K562 (cell line): Measurements from ENCODE around the gene PDE4A. TPM values are rescaled to one million over a fixed set of nuclear protein-coding genes. Genes with fewer than 3 reads are reported as not detected.
A peak's percentile ranks its signal among the peaks of the same experiment; 100 is the strongest.

Experiments
- BDP1 ChIP-seq: IDR thresholded peaks from 3 replicates; pipeline ENCODE4 v1.6.1; 2011; ENCODE audit not compliant: insufficient read length, insufficient read depth
- BRD9 ChIP-seq: fragments of 450-650 bp; IDR thresholded peaks from 2 replicates; pipeline ENCODE4 v1.6.1; 2018; ENCODE audit warnings: low read depth; ENCODE audit not compliant: partially characterized antibody
- CBX2 ChIP-seq: fragments of 200-600 bp; sonication (generic); IDR thresholded peaks from one replicate; pipeline ENCODE4 v1.6.1; 2012; ENCODE audit warnings: mild to moderate bottlenecking, low read length, inconsistent platforms; ENCODE audit not compliant: insufficient read depth, poor library complexity, severe bottlenecking
- HES1 ChIP-seq: fragments of 450-650 bp; IDR thresholded peaks from 2 replicates; pipeline ENCODE4 v1.6.1; 2016; ENCODE audit warnings: low read depth, mild to moderate bottlenecking, moderate library complexity
- HMG20A ChIP-seq: fragments of 450-650 bp; formaldehyde crosslinking; conservative IDR thresholded peaks from 2 replicates; pipeline ENCODE4 v1.4.0; 2020; ENCODE audit warnings: mild to moderate bottlenecking, mixed read lengths
- HNRNPUL1 ChIP-seq: fragments of 200-400 bp; formaldehyde crosslinking; IDR thresholded peaks from 2 replicates; pipeline ENCODE4 v1.6.1; 2017; ENCODE audit warnings: low read length
- JUNB ChIP-seq: fragments of 450-650 bp; formaldehyde crosslinking; conservative IDR thresholded peaks from 2 replicates; pipeline ENCODE4 v1.4.0; 2020; ENCODE audit warnings: mild to moderate bottlenecking
- MAFG ChIP-seq: fragments of 450-650 bp; conservative IDR thresholded peaks from 2 replicates; pipeline ENCODE4 v1.6.1; 2016; ENCODE audit warnings: missing genetic modification characterization, missing compliant biosample characterization
- MCM2 ChIP-seq: fragments of 450-650 bp; IDR thresholded peaks from 2 replicates; pipeline ENCODE4 v1.6.1; 2017; ENCODE audit warnings: low read depth, mild to moderate bottlenecking
- NR2C2 ChIP-seq, 2 experiments: fragments of 200-800 bp in 1 of 2; sonication (Bioruptor generic) in 1 of 2; sonication (generic) in 1 of 2; formaldehyde crosslinking in 1 of 2; IDR thresholded peaks; 2 replicates each; pipeline versions ENCODE4 v1.6.1 to v1.8.0; 2016 to 2022; ENCODE audit warnings: mild to moderate bottlenecking in 1 of 2, missing compliant biosample characterization in 1 of 2, missing genetic modification characterization in 1 of 2, missing genetic modification reagents in 1 of 2
- PRPF4 ChIP-seq: fragments of 200-400 bp; formaldehyde crosslinking; IDR thresholded peaks from one replicate; pipeline ENCODE4 v1.6.1; 2017; ENCODE audit warnings: low read length, low read depth, mild to moderate bottlenecking; ENCODE audit not compliant: insufficient read depth, poor library complexity, severe bottlenecking
- PURB ChIP-seq: sonication (generic); formaldehyde crosslinking; IDR thresholded peaks from 2 replicates; pipeline ENCODE4 v1.9.0; 2021; ENCODE audit warnings: low read depth, mild to moderate bottlenecking, missing genetic modification reagents
- SP2 ChIP-seq: IDR thresholded peaks from 2 replicates; pipeline ENCODE4 v1.6.1; 2011; ENCODE audit warnings: mild to moderate bottlenecking, low read depth, low read length, moderate library complexity; ENCODE audit not compliant: poor library complexity, severe bottlenecking; ENCODE audit errors: extremely low read depth
- TEAD1 ChIP-seq, 2 experiments: fragments of 450-650 bp in 1 of 2; sonication (generic) in 1 of 2; formaldehyde crosslinking; IDR thresholded peaks; 2 replicates each; pipeline versions ENCODE4 v1.4.0 to v1.8.0; 2020 to 2022; ENCODE audit warnings: mild to moderate bottlenecking in 2 of 2, missing genetic modification reagents in 1 of 2
- U2AF2 ChIP-seq: fragments of 200-400 bp; formaldehyde crosslinking; optimal IDR thresholded peaks from 2 replicates; pipeline ENCODE3; 2017; ENCODE audit warnings: low read depth, mild to moderate bottlenecking, low read length
- ZBED1 ChIP-seq: IDR thresholded peaks from 2 replicates; pipeline ENCODE4 v1.6.1; 2014
- ZNF77 ChIP-seq: fragments of 250-450 bp; sonication (Bioruptor Pico); IDR thresholded peaks from 2 replicates; pipeline ENCODE4 v1.5.0; 2020
- polyA plus RNA-seq, 8 experiments: library from polyadenylated mRNA; depleted of rRNA in 4 of 8; stranded (reverse) in 5 of 8; unstranded in 3 of 8; fragments of >200 nt; fragmentation: Nextera tagmentation in 2 of 8; fragmentation: Illumina TruSeq in 1 of 8; extraction: Ambion mirVana in 2 of 8; extraction: Trizol in 1 of 8; gene quantifications; 2 replicates each; pipeline versions ENCODE4 v1.2.1 to v1.2.3, GENCODE V29; 2011 to 2014; ENCODE audit warnings: inconsistent platforms in 1 of 8, missing spikeins in 1 of 8
- total RNA-seq, 7 experiments: library from RNA; depleted of rRNA in 6 of 7; stranded (reverse); fragments of >200 nt in 6 of 7; fragmentation: Illumina TruSeq in 2 of 7; extraction: Trizol in 2 of 7; gene quantifications; 2 replicates each; pipeline versions ENCODE4 v1.2.1 to v1.2.3, GENCODE V29; 2011 to 2021; ENCODE audit warnings: low replicate concordance in 1 of 7
- TF ChIP-seq, protein P1 (sequence below), 2 experiments: fragments of 450-650 bp; IDR thresholded peaks; 2 replicates each; pipeline ENCODE4 v1.6.1; 2016; ENCODE audit warnings: mild to moderate bottlenecking in 2 of 2, borderline replicate concordance in 1 of 2, low read depth in 1 of 2, moderate library complexity in 1 of 2

Gene PDE4A
- total and polyA plus RNA-seq, 9 of the 15 experiments (the other 6 are each of a cell fraction or from before 2014, with no cell fraction given), result 0.66 to 26.9 (median 4.6) TPM

GRCh38 chr19:10419646-10420443 lies 493 bp upstream of the PDE4A start (continued):
- no peak for TF ChIP-seq BDP1
- no peak for TF ChIP-seq HMG20A
- no peak for TF ChIP-seq HNRNPUL1
- no peak for TF ChIP-seq MCM2
- TF ChIP-seq TEAD1 (CRISPR knock-in tag; IDR thresholded peaks at IDR 0.05), result 0 out of 4 replicates have a peak, but pooled peaks of 1 of the 2 experiments have one; percentile 46
- no peak for TF ChIP-seq ZBED1
- no peak for TF ChIP-seq PURB (CRISPR knock-in tag)
- TF ChIP-seq MAFG, result no peak
- TF ChIP-seq, protein P1, sequence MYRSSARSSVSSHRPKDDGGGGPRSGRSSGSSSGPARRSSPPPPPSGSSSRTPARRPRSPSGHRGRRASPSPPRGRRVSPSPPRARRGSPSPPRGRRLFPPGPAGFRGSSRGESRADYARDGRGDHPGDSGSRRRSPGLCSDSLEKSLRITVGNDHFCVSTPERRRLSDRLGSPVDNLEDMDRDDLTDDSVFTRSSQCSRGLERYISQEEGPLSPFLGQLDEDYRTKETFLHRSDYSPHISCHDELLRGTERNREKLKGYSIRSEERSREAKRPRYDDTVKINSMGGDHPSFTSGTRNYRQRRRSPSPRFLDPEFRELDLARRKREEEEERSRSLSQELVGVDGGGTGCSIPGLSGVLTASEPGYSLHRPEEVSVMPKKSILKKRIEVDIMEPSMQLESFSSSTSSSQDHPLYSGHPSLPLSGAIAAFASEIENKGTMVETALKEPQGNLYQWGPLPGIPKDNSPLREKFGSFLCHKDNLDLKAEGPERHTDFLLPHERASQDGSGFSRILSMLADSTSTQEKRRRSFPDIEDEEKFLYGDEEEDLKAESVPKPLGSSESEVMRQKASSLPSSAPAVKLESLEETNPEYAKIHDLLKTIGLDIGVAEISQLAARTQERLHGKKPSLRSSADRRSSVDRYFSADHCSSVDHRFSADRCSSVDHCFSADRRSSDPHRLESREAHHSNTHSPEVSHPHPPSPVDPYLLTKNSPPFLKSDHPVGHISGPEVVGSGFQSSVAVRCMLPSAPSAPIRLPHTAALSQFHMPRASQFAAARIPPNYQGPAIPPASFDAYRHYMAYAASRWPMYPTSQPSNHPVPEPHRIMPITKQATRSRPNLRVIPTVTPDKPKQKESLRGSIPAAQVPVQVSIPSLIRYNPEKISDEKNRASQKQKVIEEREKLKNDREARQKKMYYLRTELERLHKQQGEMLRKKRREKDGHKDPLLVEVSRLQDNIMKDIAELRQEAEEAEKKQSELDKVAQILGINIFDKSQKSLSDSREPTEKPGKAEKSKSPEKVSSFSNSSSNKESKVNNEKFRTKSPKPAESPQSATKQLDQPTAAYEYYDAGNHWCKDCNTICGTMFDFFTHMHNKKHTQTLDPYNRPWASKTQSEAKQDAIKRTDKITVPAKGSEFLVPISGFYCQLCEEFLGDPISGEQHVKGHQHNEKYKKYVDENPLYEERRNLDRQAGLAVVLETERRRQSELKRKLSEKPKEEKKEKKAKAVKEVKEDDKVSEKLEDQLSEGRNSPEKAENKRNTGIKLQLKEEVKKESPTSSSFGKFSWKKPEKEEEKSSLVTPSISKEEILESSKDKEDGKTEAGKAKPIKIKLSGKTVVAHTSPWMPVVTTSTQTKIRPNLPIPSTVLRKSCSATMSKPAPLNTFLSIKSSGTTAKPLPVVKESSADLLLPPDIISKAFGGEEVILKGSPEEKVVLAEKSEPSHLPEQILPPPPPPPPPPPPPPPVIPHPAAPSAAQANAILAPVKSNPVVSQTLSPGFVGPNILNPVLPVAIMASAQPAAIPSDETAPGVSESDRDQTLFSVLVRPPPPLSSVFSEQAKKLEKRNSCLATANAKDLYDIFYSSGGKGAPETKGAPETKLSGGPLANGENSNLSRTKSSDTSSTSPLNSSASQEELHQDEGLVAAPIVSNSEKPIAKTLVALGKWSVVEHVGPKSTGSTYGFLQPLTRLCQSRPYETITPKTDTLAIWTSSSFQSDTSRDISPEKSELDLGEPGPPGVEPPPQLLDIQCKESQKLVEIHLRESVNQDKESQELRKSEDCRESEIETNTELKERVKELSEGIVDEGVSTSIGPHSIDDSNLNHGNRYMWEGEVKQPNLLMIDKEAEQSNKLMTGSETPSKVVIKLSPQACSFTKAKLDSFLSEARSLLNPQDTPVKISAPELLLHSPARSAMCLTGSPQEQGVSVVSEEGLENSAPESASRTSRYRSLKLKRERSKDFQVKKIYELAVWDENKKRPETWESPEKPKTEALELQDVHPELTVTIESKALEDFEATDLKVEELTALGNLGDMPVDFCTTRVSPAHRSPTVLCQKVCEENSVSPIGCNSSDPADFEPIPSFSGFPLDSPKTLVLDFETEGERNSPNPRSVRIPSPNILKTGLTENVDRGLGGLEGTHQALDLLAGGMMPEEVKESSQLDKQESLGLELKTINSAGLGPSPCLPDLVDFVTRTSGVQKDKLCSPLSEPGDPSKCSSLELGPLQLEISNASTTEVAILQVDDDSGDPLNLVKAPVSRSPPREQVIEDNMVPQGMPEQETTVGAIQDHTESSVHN (IDR thresholded peaks at IDR 0.05; ENCODE audit: borderline replicate concordance in 1 of 2, low read depth in 1 of 2), result no peak
- TF ChIP-seq U2AF2, result no peak
- TF ChIP-seq CBX2, result no peak
- TF ChIP-seq SP2, result peak; percentile 52
- TF ChIP-seq NR2C2 (CRISPR knock-in tag; IDR thresholded peaks at IDR 0.05), result no peak
- no peak for TF ChIP-seq NR2C2 (tag; IDR thresholded peaks at IDR 0.05)
- no peak for TF ChIP-seq BRD9
- no peak for TF ChIP-seq JUNB
- TF ChIP-seq HES1, result no peak
- no peak for TF ChIP-seq ZNF77 (CRISPR knock-in tag)
- TF ChIP-seq PRPF4, result peak; percentile 37
